GM18517 (cell line): ENCODE results near the gene TIMM22.

ENCODE experiments used
- ATAC-seq: cut with Tn5 transposase; IDR thresholded peaks from one replicate; pipeline ENCODE4 v1.9.1; 2021; ENCODE audit warnings: mild to moderate bottlenecking, moderate library complexity; ENCODE audit not compliant: unreplicated experiment

TIMM22 gene

GRCh38 chr17:1001640-1002411, 4.9 kb downstream of the TIMM22 start:
- ATAC-seq, result no peak

GRCh38 chr17:1002412-1002753, 5.5 kb downstream of the TIMM22 start:
- ATAC-seq, result no peak

GRCh38 chr17:1002771-1003555, 6.0 kb downstream of the TIMM22 start:
- no peak for ATAC-seq

- no peak for ATAC-seq
Observed at GRCh38 chr17:1003633-1003971, 6.7 kb downstream of the TIMM22 start.

- ATAC-seq, result no peak
Observed at GRCh38 chr17:1003972-1004768, 7.2 kb downstream of the TIMM22 start.

GRCh38 chr17:1004769-1005295, 7.9 kb downstream of the TIMM22 start:
- ATAC-seq, result no peak

- no peak for ATAC-seq
Observed at GRCh38 chr17:1005361-1005946, 8.5 kb downstream of the TIMM22 start.

GRCh38 chr17:1006054-1006453, 9.1 kb downstream of the TIMM22 start:
- no peak for ATAC-seq

GRCh38 chr17:1007310-1008007, 10.5 kb downstream of the TIMM22 start:
- no peak for ATAC-seq

GRCh38 chr17:1008008-1008761, 11.3 kb downstream of the TIMM22 start:
- no peak for ATAC-seq

GRCh38 chr17:1009229-1010085, 12.5 kb downstream of the TIMM22 start:
- no peak for ATAC-seq

- no peak for ATAC-seq
Observed at GRCh38 chr17:1010086-1010450, 13.1 kb downstream of the TIMM22 start.

- no peak for ATAC-seq
Observed at GRCh38 chr17:1010586-1010985, 13.7 kb downstream of the TIMM22 start.

GRCh38 chr17:1011138-1011537, 14.2 kb downstream of the TIMM22 start:
- ATAC-seq, result no peak

- ATAC-seq, result no peak
Observed at GRCh38 chr17:1011760-1012735, 15.1 kb downstream of the TIMM22 start.

- ATAC-seq, result no peak
Observed at GRCh38 chr17:1012823-1013728, 16.1 kb downstream of the TIMM22 start.

- ATAC-seq, result no peak
Observed at GRCh38 chr17:1013729-1014090, 16.8 kb downstream of the TIMM22 start.
